ENCODE data around the gene HNRNPLL.

The HNRNPLL gene

GRCh38 chr2:38534746-38535403 lies 67.9 kb downstream of the HNRNPLL start:
- in situ Hi-C loops (cut with HindIII; ENCODE audit: low sequenced_read_pairs): no loop called here

DNA sequence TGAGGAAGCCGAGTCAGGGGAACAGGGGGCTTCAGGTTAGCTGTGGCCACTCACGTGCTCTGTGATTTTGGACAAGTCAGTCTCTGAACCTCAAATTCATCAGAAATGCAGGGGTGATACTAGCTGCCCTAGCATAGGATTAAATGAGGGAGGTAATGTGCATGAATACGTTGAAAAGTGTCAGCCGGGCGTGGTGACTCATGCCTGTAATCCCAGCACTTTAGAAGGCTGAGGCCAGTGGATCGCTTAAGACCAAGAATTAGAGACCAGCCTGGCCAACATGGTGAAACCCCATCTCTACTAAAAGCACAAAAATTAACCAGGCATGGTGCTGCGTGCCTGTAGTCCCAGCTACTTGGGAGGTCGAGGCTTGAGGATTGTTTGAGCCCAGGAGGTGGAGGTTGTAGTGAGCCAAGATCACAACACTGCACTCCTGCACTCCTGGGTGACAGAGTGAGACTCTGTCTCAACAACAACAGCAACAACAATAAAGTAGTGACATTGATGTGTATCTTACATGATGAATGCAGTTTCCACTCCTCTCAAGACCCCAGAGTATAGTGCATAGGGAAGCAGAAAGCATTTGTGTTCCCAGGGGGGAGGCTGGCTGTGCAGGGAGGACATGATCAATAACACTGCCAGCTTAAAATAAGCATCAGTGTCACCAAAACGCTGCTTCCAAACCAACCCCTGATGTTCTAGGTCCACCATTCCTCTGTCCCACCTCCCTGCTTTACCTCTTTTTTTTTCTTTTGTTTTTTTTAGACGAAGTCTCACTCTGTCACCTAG lies 68.8 kb downstream of the HNRNPLL start:
- in situ Hi-C loops (cut with HindIII; ENCODE audit: low sequenced_read_pairs): no loop called here

DNA sequence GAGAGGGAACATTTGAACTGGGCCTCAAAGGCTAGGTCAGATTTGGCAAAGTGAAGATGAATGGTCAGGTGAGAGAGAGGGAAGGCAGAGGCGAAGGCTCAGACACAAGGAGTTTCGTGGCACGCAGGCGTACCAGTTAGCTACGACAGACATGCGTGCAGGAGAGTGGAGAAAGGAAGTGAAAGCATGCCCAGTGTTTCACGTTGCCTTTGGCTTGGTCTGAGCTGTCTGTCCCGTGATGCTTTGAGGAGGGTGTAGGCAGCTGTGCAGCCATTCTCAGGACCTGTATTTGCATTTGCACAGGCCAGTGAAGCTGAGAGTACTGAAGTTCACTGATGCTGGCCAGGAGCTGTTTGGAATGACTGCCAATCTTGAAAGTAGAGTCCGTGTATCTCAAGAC lies 69.5 kb downstream of the HNRNPLL start:
- in situ Hi-C loops (cut with HindIII; ENCODE audit: low sequenced_read_pairs): no loop called here

- in situ Hi-C loops (cut with HindIII; ENCODE audit: low sequenced_read_pairs): no loop called here
Measured at GRCh38 chr2:38532366-38532765, 70.4 kb downstream of the HNRNPLL start.

DNA sequence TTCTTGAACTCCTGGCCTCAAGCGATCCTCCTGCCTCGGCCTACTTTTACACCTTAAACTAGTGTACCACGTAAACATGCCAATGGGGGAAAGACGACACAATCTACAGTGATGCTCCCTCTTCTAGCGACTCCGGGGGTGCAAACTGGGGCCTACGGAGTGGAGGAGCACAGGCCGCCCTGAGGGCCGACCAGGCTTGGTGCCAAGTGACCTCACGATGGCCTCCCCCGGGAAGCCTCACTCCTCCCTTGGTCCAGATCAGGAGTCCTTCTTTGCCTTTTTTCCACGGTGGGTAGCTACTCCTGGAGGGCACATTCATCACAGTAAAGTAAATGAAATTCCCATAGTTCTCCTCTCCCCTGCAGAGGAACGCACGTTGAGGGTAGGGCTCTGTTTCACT lies 73.5 kb downstream of the HNRNPLL start:
- in situ Hi-C loops (cut with HindIII; ENCODE audit: low sequenced_read_pairs): no loop called here

DNA sequence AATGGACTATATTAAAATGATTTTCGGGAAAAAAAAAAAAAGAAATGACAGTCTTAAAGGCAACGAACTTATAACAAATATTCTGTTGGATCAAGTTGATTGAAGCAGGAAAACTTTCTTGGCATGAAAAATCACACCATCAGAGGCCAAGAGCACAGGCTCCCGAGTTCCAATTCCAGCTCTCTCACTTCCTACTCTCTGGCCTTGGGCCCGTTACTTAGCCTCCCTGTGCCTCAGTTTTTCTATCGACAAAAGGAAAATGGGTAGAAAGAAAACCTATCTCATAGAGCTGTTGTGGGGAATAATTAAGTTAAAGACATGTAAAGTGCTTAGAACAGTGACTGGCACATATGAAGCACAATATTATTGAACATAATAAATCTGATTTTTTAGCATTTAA lies 74.2 kb downstream of the HNRNPLL start:
- in situ Hi-C loops (cut with HindIII; ENCODE audit: low sequenced_read_pairs): no loop called here

DNA sequence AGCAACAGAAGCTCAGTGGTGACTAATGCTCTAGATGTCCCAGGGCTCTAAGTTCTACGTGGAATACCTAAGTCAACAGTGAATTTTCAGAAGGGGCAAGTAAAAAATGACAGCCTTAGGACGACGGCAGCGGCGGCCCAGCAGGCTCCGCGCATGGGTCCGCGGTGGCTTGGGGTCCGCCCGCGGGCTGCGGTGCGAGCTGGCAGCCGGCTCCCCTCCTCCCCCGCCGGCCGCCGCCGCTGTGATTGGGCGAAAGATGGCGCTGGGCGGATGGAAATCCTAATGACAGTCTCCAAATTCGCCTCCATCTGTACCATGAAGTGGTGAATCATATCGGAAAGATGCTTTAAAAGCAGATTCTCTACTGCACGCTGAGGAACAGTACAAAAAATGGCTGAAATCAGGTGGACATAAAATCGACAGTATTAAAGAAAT lies 74.7 kb downstream of the HNRNPLL start:
- in situ Hi-C loops (cut with HindIII; ENCODE audit: low sequenced_read_pairs): no loop called here

DNA sequence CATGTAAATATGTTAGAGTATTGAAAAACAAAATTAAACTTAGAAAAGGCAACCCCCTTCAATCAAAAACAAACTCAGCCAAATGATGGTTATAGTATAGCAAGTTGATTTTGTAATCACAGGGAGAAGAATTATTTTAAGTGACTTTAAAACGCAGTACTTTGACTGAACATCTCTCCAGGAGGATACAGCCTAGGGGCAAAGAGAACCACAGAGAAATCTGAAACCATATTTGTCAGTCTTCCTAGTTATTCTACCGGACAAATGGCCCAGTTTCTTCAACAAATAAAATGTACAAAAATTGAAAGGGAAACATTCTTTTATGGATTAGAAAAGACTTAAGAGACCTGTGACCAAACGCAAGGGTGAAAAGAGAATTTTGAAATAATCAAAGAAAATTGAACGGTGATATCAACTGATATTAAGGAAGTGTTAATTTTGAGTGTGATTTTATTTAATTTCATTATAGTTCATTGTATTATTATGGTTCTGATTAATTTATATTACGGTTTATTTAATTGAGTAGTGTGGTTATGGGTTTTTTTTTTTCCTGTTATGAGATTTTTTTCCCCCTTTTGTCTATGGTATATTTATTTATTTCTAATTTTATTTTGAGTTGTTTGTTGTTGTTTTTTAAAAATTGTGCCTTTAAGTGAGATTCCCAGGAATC lies 75.3 kb downstream of the HNRNPLL start:
- in situ Hi-C loops (cut with HindIII; ENCODE audit: low sequenced_read_pairs): no loop called here

- in situ Hi-C loops (cut with HindIII; ENCODE audit: low sequenced_read_pairs): no loop called here
Measured at GRCh38 chr2:38526195-38526594, 76.5 kb downstream of the HNRNPLL start.

GRCh38 chr2:38524580-38524979 lies 78.1 kb downstream of the HNRNPLL start:
- in situ Hi-C loops (cut with HindIII; ENCODE audit: low sequenced_read_pairs): no loop called here

DNA sequence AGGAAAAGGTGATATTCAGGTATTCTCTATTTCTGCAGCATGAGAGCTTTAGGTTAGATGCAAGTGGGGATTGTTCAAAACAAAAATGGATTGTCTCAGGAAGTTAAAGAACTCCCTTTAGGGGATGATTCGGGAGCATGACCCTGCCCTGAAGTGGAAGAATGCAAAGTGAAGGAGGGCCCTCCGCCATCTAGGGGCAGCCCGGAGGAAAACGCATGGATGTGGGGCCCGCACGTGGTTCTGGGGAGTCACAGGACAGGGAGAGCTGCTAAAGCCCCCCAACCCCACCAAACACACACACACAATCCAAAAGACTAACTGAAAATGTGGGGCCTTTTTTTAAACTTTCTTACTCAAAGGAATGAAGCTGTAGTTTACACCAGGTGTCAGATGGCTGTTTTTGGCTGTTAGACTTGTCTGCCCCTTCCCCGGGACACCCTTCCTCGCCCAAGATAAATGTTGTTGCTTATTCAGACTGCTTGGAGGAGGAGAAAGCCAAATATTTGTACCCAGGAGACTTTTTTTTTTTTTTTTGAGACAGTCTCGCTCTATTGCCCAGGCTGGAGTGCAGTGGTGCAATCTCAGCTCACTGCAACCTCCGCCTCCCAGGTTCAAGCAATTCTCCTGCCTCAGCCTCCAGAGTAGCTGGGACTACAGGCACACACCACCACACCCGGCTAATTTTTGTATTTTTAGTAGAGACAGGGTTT lies 78.8 kb downstream of the HNRNPLL start:
- in situ Hi-C loops (cut with HindIII; ENCODE audit: low sequenced_read_pairs): no loop called here

DNA sequence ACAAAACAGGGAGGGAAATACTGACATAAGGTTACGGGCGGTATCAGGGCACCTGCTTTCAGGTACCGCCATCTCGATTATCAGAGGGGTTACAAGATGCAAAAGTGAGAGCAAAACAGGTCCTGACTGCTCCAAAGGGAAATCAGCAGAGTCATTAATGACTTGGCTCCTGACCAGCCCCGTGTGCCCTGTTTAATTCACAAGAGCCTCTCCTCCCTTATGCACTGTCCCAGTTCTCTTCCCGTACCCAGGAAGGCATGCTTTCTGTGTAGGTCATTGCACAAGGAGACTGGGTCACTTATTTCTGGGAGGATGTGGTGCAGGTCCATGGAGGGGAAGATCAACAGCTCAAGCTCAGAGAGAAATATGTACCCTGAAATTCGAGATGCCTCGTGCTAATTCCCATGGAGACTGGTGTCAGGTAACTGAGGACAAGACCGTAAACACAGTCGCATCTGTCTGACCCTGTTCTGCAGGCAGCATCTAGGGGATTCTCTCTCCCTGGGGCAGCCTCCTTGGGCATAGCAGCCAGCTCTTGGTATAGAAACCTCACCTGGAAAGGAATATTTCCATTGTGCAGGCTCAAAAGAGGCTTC lies 79.9 kb downstream of the HNRNPLL start:
- in situ Hi-C loops (cut with HindIII; ENCODE audit: low sequenced_read_pairs): no loop called here

DNA sequence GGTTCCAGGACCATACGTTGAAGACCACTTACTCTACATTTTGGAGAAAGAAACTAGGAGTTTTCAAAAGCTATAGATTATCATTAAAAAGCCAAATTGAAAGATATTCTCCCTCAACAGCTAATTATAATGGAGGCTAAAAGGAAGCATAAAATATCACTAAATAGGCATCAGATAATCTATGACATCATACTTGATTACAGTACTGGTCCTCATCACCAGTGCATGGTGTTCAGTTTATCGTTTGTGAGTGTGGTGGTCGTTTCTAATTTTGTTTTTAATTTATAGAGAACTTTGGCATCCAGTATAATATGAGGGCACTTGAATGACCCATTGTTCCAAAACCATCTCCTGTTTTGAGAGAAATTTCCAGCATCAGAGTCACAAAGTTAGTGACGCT lies 80.9 kb downstream of the HNRNPLL start:
- in situ Hi-C loops (cut with HindIII; ENCODE audit: low sequenced_read_pairs): no loop called here

DNA sequence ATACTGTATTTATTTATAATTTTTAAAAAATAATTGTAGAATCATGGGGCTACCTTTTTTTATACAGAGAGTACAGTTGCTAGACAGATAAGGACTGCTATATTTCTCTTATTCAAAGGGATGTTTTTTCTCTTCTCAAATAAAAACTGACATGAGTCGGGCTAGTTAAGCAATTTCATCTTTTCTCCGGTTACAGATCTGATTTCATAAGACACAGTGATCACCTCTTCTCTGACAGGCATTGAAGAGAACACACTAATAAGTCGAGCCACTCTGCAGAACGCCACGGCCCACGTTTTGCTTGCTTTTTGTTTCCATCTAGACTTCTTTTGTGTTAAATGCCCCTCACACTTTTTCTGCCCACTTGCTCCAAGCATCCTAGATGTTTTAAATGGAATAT lies 85.4 kb downstream of the HNRNPLL start:
- in situ Hi-C loops (cut with HindIII; ENCODE audit: low sequenced_read_pairs): no loop called here

DNA sequence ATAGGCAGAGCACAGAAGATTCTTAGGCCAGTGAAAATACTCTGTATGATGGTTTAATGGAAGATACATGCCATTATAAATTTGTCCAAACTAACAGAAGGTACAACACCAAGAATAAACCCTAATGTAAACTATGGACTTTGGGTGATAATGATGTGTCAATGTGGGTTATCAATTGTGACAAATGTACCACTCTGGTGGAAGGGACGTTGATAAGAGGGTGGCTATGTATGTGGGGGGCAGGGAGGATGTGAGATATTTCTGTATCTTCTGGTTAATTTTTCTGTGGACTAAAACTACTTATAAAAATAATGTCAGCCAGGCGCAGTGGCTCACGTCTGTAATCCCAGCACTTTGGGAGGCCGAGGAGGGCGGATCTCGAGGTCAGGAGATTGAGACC lies 86.2 kb downstream of the HNRNPLL start:
- in situ Hi-C loops (cut with HindIII; ENCODE audit: low sequenced_read_pairs): no loop called here

GRCh38 chr2:38516122-38516521 lies 86.6 kb downstream of the HNRNPLL start:
- in situ Hi-C loops (cut with HindIII; ENCODE audit: low sequenced_read_pairs): no loop called here

DNA sequence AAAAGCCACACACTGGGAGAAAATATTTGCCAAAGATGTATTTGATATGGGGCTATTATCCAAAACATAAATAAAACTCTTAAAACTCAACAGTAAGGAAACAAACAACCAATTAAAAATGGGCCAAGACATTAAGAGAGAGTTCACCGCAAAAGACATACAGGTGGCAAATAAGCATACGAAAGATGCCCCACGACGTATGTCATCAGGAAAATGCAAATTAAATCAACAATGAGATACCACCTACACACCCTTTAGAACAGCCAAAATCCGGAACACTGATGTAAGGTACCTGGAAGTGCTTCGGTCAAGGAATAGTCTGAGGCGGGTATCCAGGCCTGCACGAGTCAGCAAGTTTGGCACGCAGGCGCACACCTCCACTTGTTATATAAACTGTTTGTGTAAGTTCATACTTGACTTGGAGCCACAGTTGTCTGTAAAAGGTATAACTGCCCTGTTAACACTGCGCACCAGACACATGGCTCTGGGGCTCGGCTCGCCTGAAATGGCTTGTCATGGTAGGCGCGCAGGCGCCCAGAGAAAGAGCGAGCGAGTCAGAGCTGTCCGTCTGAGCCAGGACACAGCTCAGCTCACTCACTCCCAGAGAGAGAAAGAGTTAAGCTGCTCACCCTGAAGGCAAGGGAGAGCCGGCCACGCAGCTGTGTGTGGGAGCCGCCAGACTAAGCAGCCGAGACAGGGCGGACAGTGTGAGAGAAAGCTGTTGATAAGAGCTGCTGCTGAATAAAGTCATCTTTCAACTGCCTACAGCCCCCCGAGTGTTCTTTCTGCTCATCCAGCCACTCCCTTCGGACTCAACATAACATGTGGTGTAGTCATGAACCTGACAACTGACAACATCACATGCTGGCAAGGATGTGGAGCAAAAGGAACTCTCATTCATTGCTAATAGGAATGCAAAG lies 87.3 kb downstream of the HNRNPLL start:
- in situ Hi-C loops (cut with HindIII; ENCODE audit: low sequenced_read_pairs): no loop called here

- in situ Hi-C loops (cut with HindIII; ENCODE audit: low sequenced_read_pairs): no loop called here
Measured at GRCh38 chr2:38514603-38515154, 88.0 kb downstream of the HNRNPLL start.

DNA sequence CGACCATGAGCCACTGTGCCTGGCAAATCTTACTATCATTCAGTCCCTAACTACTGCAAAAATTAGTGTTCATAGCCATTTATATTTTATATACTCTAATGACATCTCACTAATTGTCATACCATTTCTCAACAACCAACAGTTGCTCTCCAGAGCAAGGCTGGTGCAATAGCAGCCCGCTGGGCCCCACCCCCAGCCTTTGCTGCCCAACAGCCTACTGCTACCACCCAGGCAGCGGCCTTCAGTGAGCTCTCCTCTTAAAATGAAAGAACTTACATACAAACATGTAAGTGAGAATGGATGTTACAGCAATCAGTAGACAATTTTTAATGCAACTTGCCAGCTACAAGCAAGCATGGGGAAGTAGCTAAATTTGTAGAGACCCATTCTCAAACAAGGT lies 90.5 kb downstream of the HNRNPLL start:
- in situ Hi-C loops (cut with HindIII; ENCODE audit: low sequenced_read_pairs): no loop called here
